Stimulated activated naive CD8-positive, alpha-beta T cell treated with anti-CD3 and anti-CD28 coated beads, Interleukin-15, amount 100 ng/mL, for 72 hours (primary cell): ENCODE data around the gene ZSWIM6.

Experiments used
- ATAC-seq: fragments of 150-1000 bp; cut with Tn5 transposase; 2 replicates; pipeline ENCODE4 v1.10.0; 2021; ENCODE audit warnings: mild to moderate bottlenecking, moderate library complexity
- DNase-seq, 2 donors: peaks; one replicate each; pipeline ENCODE4 v3.0.0; 2021 to 2022
- H3K27ac Mint-ChIP-seq, 2 donors: one replicate each; pipeline ENCODE4 v1.8.0; 2022; ENCODE audit warnings: mild to moderate bottlenecking in 2 of 2, mixed read lengths in 2 of 2, moderate library complexity in 2 of 2
- H3K27me3 Mint-ChIP-seq: one replicate; pipeline ENCODE4 v1.8.0; 2022; ENCODE audit warnings: mixed read lengths
- H3K4me1 Mint-ChIP-seq: one replicate; pipeline ENCODE4 v1.8.0; 2022; ENCODE audit warnings: mild to moderate bottlenecking, mixed read lengths
- H3K4me3 Mint-ChIP-seq, 2 donors: one replicate each; pipeline ENCODE4 v1.8.0; 2022; ENCODE audit warnings: mild to moderate bottlenecking in 2 of 2, mixed read lengths in 2 of 2, moderate library complexity in 1 of 2
- H3K9me3 Mint-ChIP-seq, 2 donors: one replicate each; pipeline ENCODE4 v1.8.0; 2022; ENCODE audit warnings: mixed read lengths in 2 of 2

Gene ZSWIM6

GRCh38 chr5:61563401-61563800, 231.3 kb downstream of the ZSWIM6 start:
- DNase-seq (no peak), ATAC-seq (no peak)
- Mint-ChIP-seq H3K27ac (peak overlapping the region in 1 of 2 donors; percentile 24), H3K27me3 (no peaks in the 10 kb centered on the region), H3K4me3 (no peak overlapping the region), H3K4me1 (no peaks in the 10 kb centered on the region), H3K9me3 (no peaks in the 10 kb centered on the region)

GRCh38 chr5:61567337-61567736, 235.3 kb downstream of the ZSWIM6 start:
- Mint-ChIP-seq H3K9me3 (no peaks in the 10 kb centered on the region), H3K27me3 (no peaks in the 10 kb centered on the region), H3K27ac (no peak overlapping the region), H3K4me1 (no peaks in the 10 kb centered on the region), H3K4me3 (no peak overlapping the region)
- ATAC-seq: no peak
- DNase-seq: no peak

- H3K27ac Mint-ChIP-seq: no peak overlapping the region
- DNase-seq (no peak), ATAC-seq (no peak)
- H3K27me3 Mint-ChIP-seq: no peaks in the 10 kb centered on the region
- H3K4me1 Mint-ChIP-seq: no peaks in the 10 kb centered on the region
- H3K4me3 Mint-ChIP-seq: no peak overlapping the region
- no peaks in the 10 kb centered on the region for H3K9me3 Mint-ChIP-seq
Measured at GRCh38 chr5:61569353-61569752, 237.3 kb downstream of the ZSWIM6 start.

- no peaks in the 10 kb centered on the region for H3K9me3 Mint-ChIP-seq
- H3K27ac Mint-ChIP-seq: no peak overlapping the region
- DNase-seq (no peak), ATAC-seq (no peak)
- H3K27me3 Mint-ChIP-seq: no peaks in the 10 kb centered on the region
- H3K4me3 Mint-ChIP-seq: no peak overlapping the region
- no peaks in the 10 kb centered on the region for H3K4me1 Mint-ChIP-seq
Measured at GRCh38 chr5:61570767-61571166, 238.7 kb downstream of the ZSWIM6 start.

- Mint-ChIP-seq H3K4me3 (no peak overlapping the region), H3K27ac (no peak overlapping the region), H3K27me3 (no peaks in the 10 kb centered on the region), H3K9me3 (no peaks in the 10 kb centered on the region), H3K4me1 (no peaks in the 10 kb centered on the region)
- ATAC-seq (no peak), DNase-seq (no peak)
Measured at GRCh38 chr5:61572959-61573358, 240.9 kb downstream of the ZSWIM6 start.

- Mint-ChIP-seq H3K4me1 (no peaks in the 10 kb centered on the region), H3K9me3 (no peaks in the 10 kb centered on the region), H3K4me3 (no peak overlapping the region), H3K27ac (no peak overlapping the region), H3K27me3 (no peaks in the 10 kb centered on the region)
- ATAC-seq (no peak), DNase-seq (no peak)
Measured at GRCh38 chr5:61575103-61575502, 243.0 kb downstream of the ZSWIM6 start.

GRCh38 chr5:61575581-61575980, 243.5 kb downstream of the ZSWIM6 start:
- H3K9me3 Mint-ChIP-seq: no peaks in the 10 kb centered on the region
- no peaks in the 10 kb centered on the region for H3K4me1 Mint-ChIP-seq
- DNase-seq: no peak
- no peak overlapping the region for H3K4me3 Mint-ChIP-seq
- H3K27me3 Mint-ChIP-seq: no peaks in the 10 kb centered on the region
- ATAC-seq: no peak
- H3K27ac Mint-ChIP-seq: no peak overlapping the region

GRCh38 chr5:61576556-61576955, 244.5 kb downstream of the ZSWIM6 start:
- H3K9me3 Mint-ChIP-seq: no peaks in the 10 kb centered on the region
- H3K27ac Mint-ChIP-seq: no peak overlapping the region
- H3K4me3 Mint-ChIP-seq: no peak overlapping the region
- DNase-seq (no peak), ATAC-seq (no peak)
- no peaks in the 10 kb centered on the region for H3K4me1 Mint-ChIP-seq
- no peaks in the 10 kb centered on the region for H3K27me3 Mint-ChIP-seq

GRCh38 chr5:61578858-61579503, 246.9 kb downstream of the ZSWIM6 start:
- no peaks in the 10 kb centered on the region for H3K9me3 Mint-ChIP-seq
- DNase-seq (no peak), ATAC-seq (peak; percentile 83)
- no peaks in the 10 kb centered on the region for H3K4me1 Mint-ChIP-seq
- H3K27me3 Mint-ChIP-seq: no peaks in the 10 kb centered on the region
- H3K4me3 Mint-ChIP-seq: no peak overlapping the region
- no peak overlapping the region for H3K27ac Mint-ChIP-seq

- H3K4me1 Mint-ChIP-seq: no peaks in the 10 kb centered on the region
- H3K4me3 Mint-ChIP-seq: no peak overlapping the region
- DNase-seq: no peak
- H3K27me3 Mint-ChIP-seq: no peaks in the 10 kb centered on the region
- ATAC-seq: no peak
- no peaks in the 10 kb centered on the region for H3K9me3 Mint-ChIP-seq
- no peak overlapping the region for H3K27ac Mint-ChIP-seq
Measured at GRCh38 chr5:61582205-61582820, 250.3 kb downstream of the ZSWIM6 start.

- Mint-ChIP-seq H3K4me1 (no peaks in the 10 kb centered on the region), H3K9me3 (no peaks in the 10 kb centered on the region)
Measured at GRCh38 chr5:61582887-61583286, 250.8 kb downstream of the ZSWIM6 start.

GRCh38 chr5:61586096-61587084, 254.3 kb downstream of the ZSWIM6 start:
- H3K27me3 Mint-ChIP-seq: no peaks in the 10 kb centered on the region

More at GRCh38 chr5:61582887-61583286, 250.8 kb downstream of the ZSWIM6 start:
- DNase-seq: no peak
- no peaks in the 10 kb centered on the region for H3K27me3 Mint-ChIP-seq
- H3K4me3 Mint-ChIP-seq: no peak overlapping the region
- H3K27ac Mint-ChIP-seq: no peak overlapping the region
- no peak for ATAC-seq

GRCh38 chr5:61587125-61587524, 255.1 kb downstream of the ZSWIM6 start:
- no peak for ATAC-seq
- no peaks in the 10 kb centered on the region for H3K4me1 Mint-ChIP-seq
- DNase-seq: no peak
- H3K4me3 Mint-ChIP-seq: no peak overlapping the region
- no peaks in the 10 kb centered on the region for H3K9me3 Mint-ChIP-seq
- H3K27me3 Mint-ChIP-seq: peaks cover 7% of the 10 kb centered on the region
- H3K27ac Mint-ChIP-seq: no peak overlapping the region

More at GRCh38 chr5:61586096-61587084, 254.3 kb downstream of the ZSWIM6 start:
- Mint-ChIP-seq H3K4me3 (no peak overlapping the region), H3K4me1 (no peaks in the 10 kb centered on the region), H3K27ac (peak overlapping the region in 1 of 2 donors; percentile 54), H3K9me3 (no peaks in the 10 kb centered on the region)
- DNase-seq (no peak), ATAC-seq (no peak)

- peaks cover 7% of the 10 kb centered on the region for H3K27me3 Mint-ChIP-seq
- no peaks in the 10 kb centered on the region for H3K4me1 Mint-ChIP-seq
- no peaks in the 10 kb centered on the region for H3K9me3 Mint-ChIP-seq
- ATAC-seq: no peak
- DNase-seq: no peak
- no peak overlapping the region for H3K27ac Mint-ChIP-seq
- H3K4me3 Mint-ChIP-seq: no peak overlapping the region
Measured at GRCh38 chr5:61588216-61588615, 256.2 kb downstream of the ZSWIM6 start.

GRCh38 chr5:61589946-61590345, 257.9 kb downstream of the ZSWIM6 start:
- ATAC-seq (no peak), DNase-seq (no peak)
- H3K4me1 Mint-ChIP-seq: no peaks in the 10 kb centered on the region
- H3K27ac Mint-ChIP-seq: no peak overlapping the region
- no peaks in the 10 kb centered on the region for H3K9me3 Mint-ChIP-seq
- H3K4me3 Mint-ChIP-seq: no peak overlapping the region
- H3K27me3 Mint-ChIP-seq: peaks cover 7% of the 10 kb centered on the region

- Mint-ChIP-seq H3K4me1 (no peaks in the 10 kb centered on the region), H3K27ac (no peak overlapping the region), H3K4me3 (no peak overlapping the region), H3K9me3 (no peaks in the 10 kb centered on the region), H3K27me3 (peaks cover 7% of the 10 kb centered on the region)
- ATAC-seq: no peak
- no peak for DNase-seq
Measured at GRCh38 chr5:61590473-61590872, 258.4 kb downstream of the ZSWIM6 start.
